Right atrium auricular region (tissue), 2 donors: Measurements from ENCODE around the gene TRPM2. TPM values are rescaled to one million over a fixed set of nuclear protein-coding genes. Genes with fewer than 3 reads are reported as not detected.
"Not testable (repeated sequence)": the region's sequence is repeated elsewhere in the genome, so short reads cannot be mapped to it uniquely, and the experiment has no call there.

Experiments used
- DNase-seq: peaks from one replicate; pipeline ENCODE4 v3.0.0-alpha.2; 2019; ENCODE audit warnings: low spot score
- H3K27ac ChIP-seq, 2 donors: fragments of 200-600 bp; sonication (generic); 1 replicate in 1 of 2; 2 replicates in 1 of 2; pipeline ENCODE4 v1.5.1; 2016 to 2019
- H3K27me3 ChIP-seq, 2 donors: fragments of 200-600 bp; sonication (generic); one replicate each; pipeline versions ENCODE4 v1.5.1 to v1.6.0; 2017 to 2019
- H3K36me3 ChIP-seq: fragments of 200-600 bp; sonication (generic); one replicate; pipeline ENCODE4 v1.5.1; 2016
- H3K4me1 ChIP-seq, 2 donors: fragments of 200-600 bp; sonication (generic); one replicate each; pipeline versions ENCODE4 v1.5.1 to v1.6.0; 2017 to 2019
- H3K4me3 ChIP-seq, 2 donors: fragments of 200-600 bp; sonication (generic); 1 replicate in 1 of 2; 2 replicates in 1 of 2; pipeline ENCODE4 v1.5.1; 2017 to 2019; ENCODE audit warnings: mild to moderate bottlenecking in 1 of 2, moderate library complexity in 1 of 2
- H3K9me3 ChIP-seq, 2 donors: fragments of 200-600 bp; sonication (generic); one replicate each; pipeline ENCODE4 v1.5.1; 2019
- CTCF ChIP-seq, 2 donors: fragments of 200-600 bp; sonication (generic); IDR thresholded peaks; one replicate each; pipeline ENCODE4 v1.5.1; 2019; ENCODE audit warnings: antibody characterized with exemption in 2 of 2
- total RNA-seq, 2 donors: library from RNA; depleted of rRNA; stranded (reverse); fragments of >200 nt; gene quantifications; one replicate each; pipeline ENCODE4 v1.1.0, GENCODE V29; 2016

The TRPM2 gene
- total RNA-seq, 2 donors from 2014 or later: 0.75 to 0.89 TPM

GRCh38 chr21:44401386-44402160, 48.2 kb downstream of the TRPM2 start:
- Histone ChIP-seq H3K27me3 (no peaks in the 10 kb centered on the region), H3K36me3 (no peaks in the 10 kb centered on the region), H3K4me1 (no peaks in the 10 kb centered on the region), H3K4me3 (no peak overlapping the region), H3K27ac (no peak overlapping the region), H3K9me3 (no peaks in the 10 kb centered on the region)
- peak; percentile 23 for DNase-seq
- TF ChIP-seq CTCF (IDR thresholded peaks at IDR 0.05): no peak

GRCh38 chr21:44402323-44403105, 49.1 kb downstream of the TRPM2 start:
- Histone ChIP-seq H3K27ac (no peak overlapping the region), H3K4me3 (no peak overlapping the region), H3K27me3 (no peaks in the 10 kb centered on the region), H3K4me1 (no peaks in the 10 kb centered on the region), H3K36me3 (no peaks in the 10 kb centered on the region), H3K9me3 (no peaks in the 10 kb centered on the region)
- peak; percentile 44 for DNase-seq
- no peak for TF ChIP-seq CTCF (IDR thresholded peaks at IDR 0.05)

GRCh38 chr21:44403106-44404020, 49.9 kb downstream of the TRPM2 start:
- no peak for TF ChIP-seq CTCF (IDR thresholded peaks at IDR 0.05)
- Histone ChIP-seq H3K27ac (no peak overlapping the region), H3K4me1 (no peaks in the 10 kb centered on the region), H3K4me3 (no peak overlapping the region), H3K36me3 (no peaks in the 10 kb centered on the region), H3K9me3 (no peaks in the 10 kb centered on the region), H3K27me3 (no peaks in the 10 kb centered on the region)
- no peak for DNase-seq

- not testable (repeated sequence) for H3K27ac ChIP-seq, DNase-seq, H3K36me3 ChIP-seq, H3K4me1 ChIP-seq, H3K9me3 ChIP-seq, H3K4me3 ChIP-seq, H3K27me3 ChIP-seq
Observed at GRCh38 chr21:44404482-44404881, 51.1 kb downstream of the TRPM2 start.

- Histone ChIP-seq H3K4me3 (no peak overlapping the region), H3K9me3 (no peaks in the 10 kb centered on the region), H3K36me3 (no peaks in the 10 kb centered on the region), H3K4me1 (no peaks in the 10 kb centered on the region), H3K27me3 (no peaks in the 10 kb centered on the region), H3K27ac (no peak overlapping the region)
- TF ChIP-seq CTCF (IDR thresholded peaks at IDR 0.05): no peak
- DNase-seq: peak; percentile 49
Observed at GRCh38 chr21:44405091-44405947, 51.9 kb downstream of the TRPM2 start.
